Vagina (tissue), 2 donors: Measurements from ENCODE around the gene IL1RAPL1.

Source experiments
- POLR2AphosphoS5 ChIP-seq, 2 donors: sonication (generic); formaldehyde crosslinking; IDR thresholded peaks; one replicate each; pipeline ENCODE4 v1.9.0; 2017; ENCODE audit warnings: antibody characterized with exemption in 2 of 2, mild to moderate bottlenecking in 2 of 2, low read depth in 1 of 2; ENCODE audit not compliant: insufficient read depth in 1 of 2
- TF ChIP-seq, protein P1 (sequence below), 3 experiments: fragments of 450-650 bp in 2 of 3; fragments of 200-600 bp in 1 of 3; sonication (generic) in 1 of 3; IDR thresholded peaks; one replicate each; pipeline ENCODE4 v1.5.1; 2017 to 2019; ENCODE audit warnings: antibody characterized with exemption in 3 of 3, mild to moderate bottlenecking in 2 of 3, moderate library complexity in 2 of 3

DNA sequence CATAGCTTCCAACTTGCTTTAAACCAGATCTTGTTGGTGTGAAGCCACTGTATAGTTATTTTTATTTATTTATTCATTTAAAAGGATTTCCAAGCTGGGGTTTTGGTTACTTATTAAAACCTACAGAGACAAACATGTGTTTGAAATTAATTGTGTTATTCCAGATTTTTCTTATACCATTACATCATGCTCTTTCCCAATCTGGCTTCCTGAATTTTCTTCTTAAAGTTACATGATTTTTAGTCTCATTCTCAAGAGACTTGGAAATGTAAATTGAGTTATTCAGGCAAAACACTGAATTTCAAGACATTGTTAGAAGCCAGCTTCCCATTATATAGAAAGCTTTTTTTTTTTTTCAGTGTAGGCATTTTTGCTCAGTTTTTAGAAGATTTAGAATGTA lies 381.9 kb downstream of the IL1RAPL1 start:
- TF ChIP-seq, protein P1, sequence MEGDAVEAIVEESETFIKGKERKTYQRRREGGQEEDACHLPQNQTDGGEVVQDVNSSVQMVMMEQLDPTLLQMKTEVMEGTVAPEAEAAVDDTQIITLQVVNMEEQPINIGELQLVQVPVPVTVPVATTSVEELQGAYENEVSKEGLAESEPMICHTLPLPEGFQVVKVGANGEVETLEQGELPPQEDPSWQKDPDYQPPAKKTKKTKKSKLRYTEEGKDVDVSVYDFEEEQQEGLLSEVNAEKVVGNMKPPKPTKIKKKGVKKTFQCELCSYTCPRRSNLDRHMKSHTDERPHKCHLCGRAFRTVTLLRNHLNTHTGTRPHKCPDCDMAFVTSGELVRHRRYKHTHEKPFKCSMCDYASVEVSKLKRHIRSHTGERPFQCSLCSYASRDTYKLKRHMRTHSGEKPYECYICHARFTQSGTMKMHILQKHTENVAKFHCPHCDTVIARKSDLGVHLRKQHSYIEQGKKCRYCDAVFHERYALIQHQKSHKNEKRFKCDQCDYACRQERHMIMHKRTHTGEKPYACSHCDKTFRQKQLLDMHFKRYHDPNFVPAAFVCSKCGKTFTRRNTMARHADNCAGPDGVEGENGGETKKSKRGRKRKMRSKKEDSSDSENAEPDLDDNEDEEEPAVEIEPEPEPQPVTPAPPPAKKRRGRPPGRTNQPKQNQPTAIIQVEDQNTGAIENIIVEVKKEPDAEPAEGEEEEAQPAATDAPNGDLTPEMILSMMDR (IDR thresholded peaks at IDR 0.05), result no peak
- TF ChIP-seq POLR2AphosphoS5 (IDR thresholded peaks at IDR 0.05; ENCODE audit: insufficient read depth in 1 of 2, low read depth in 1 of 2), result no peak
